OCI-LY7 (cell line): ENCODE measurements around the gene ARHGEF4. TPM values are rescaled to one million over a fixed set of nuclear protein-coding genes. Genes with fewer than 3 reads are reported as not detected.

Experiments used
- BruUV-seq: library from RNA; stranded (reverse); fragments of 400-500 nt; replicated peaks from 2 replicates; lab custom pipeline; 2021; lab: Mats Ljungman, UMichigan
- CTCF ChIA-PET: fragments of 300-600 bp; sonication (Branson Sonifier 250); formaldehyde crosslinking; loops from one replicate; lab custom pipeline; 2022; ENCODE audit warnings: antibody characterized with exemption; ENCODE audit not compliant: unreplicated experiment; lab: Charles Lee
- POLR2A ChIA-PET: fragments of 300-600 bp; sonication (Branson Sonifier 250); formaldehyde crosslinking; loops from one replicate; lab custom pipeline; 2022; ENCODE audit warnings: antibody characterized with exemption; lab: Charles Lee
- DNase-seq: peaks from one replicate; pipeline ENCODE4 v3.0.0-alpha.2; 2015; ENCODE audit warnings: low spot score
- H2AFZ ChIP-seq: fragments of 200-600 bp; sonication (generic), shearing (Covaris generic); 2 replicates; pipeline ENCODE4 v1.6.1; 2014; ENCODE audit warnings: mild to moderate bottlenecking, antibody characterized with exemption, low read length, moderate library complexity
- H3K27ac ChIP-seq: fragments of 200-600 bp; sonication (generic); 2 replicates; pipeline ENCODE4 v1.5.1; 2014; ENCODE audit warnings: mixed run types, low read depth, mild to moderate bottlenecking, moderate library complexity, low read length, inconsistent platforms; ENCODE audit not compliant: poor library complexity, severe bottlenecking
- H3K36me3 ChIP-seq: fragments of 200-600 bp; sonication (generic); 2 replicates; pipeline ENCODE4 v1.6.1; 2014; ENCODE audit warnings: mild to moderate bottlenecking, antibody characterized with exemption, low read length, moderate library complexity, mixed read lengths; ENCODE audit not compliant: insufficient read depth
- H3K4me1 ChIP-seq: fragments of 200-600 bp; sonication (generic); 2 replicates; pipeline ENCODE4 v1.5.1; 2014; ENCODE audit warnings: mild to moderate bottlenecking, low read length; ENCODE audit not compliant: insufficient read depth, poor library complexity, severe bottlenecking
- H3K4me2 ChIP-seq: fragments of 200-600 bp; sonication (generic); 2 replicates; pipeline ENCODE4 v1.6.1; 2014; ENCODE audit warnings: mild to moderate bottlenecking, low read length
- H3K4me3 ChIP-seq: fragments of 200-600 bp; sonication (generic); 2 replicates; pipeline ENCODE4 v1.5.1; 2014; ENCODE audit warnings: mild to moderate bottlenecking, low read depth, low read length; ENCODE audit not compliant: poor library complexity, severe bottlenecking
- H3K79me2 ChIP-seq: fragments of 200-600 bp; sonication (generic); 2 replicates; pipeline ENCODE4 v1.6.1; 2016; ENCODE audit warnings: low read depth, mild to moderate bottlenecking, low read length, moderate library complexity, mixed read lengths; ENCODE audit not compliant: insufficient read depth
- H3K9me2 ChIP-seq: fragments of 200-600 bp; sonication (generic); 2 replicates; pipeline ENCODE4 v1.6.1; 2016; ENCODE audit warnings: mild to moderate bottlenecking, low read length, mixed read lengths; ENCODE audit not compliant: insufficient read depth
- H3K9me3 ChIP-seq: fragments of 200-600 bp; sonication (generic); 2 replicates; pipeline ENCODE4 v1.6.1; 2014; ENCODE audit warnings: mild to moderate bottlenecking, mixed run types, low read length, mixed read lengths
- H4K20me1 ChIP-seq: fragments of 200-600 bp; sonication (generic); 2 replicates; pipeline ENCODE4 v1.6.1; 2014; ENCODE audit warnings: mild to moderate bottlenecking, antibody characterized with exemption, low read length, moderate library complexity, mixed read lengths; ENCODE audit not compliant: insufficient read depth
- CTCF ChIP-seq: fragments of 200-600 bp; sonication (generic); conservative IDR thresholded peaks from 2 replicates; pipeline ENCODE4 v1.5.1; 2014; ENCODE audit warnings: mild to moderate bottlenecking, antibody characterized with exemption, low read length, moderate library complexity, mixed read lengths
- EZH2phosphoT487 ChIP-seq: fragments of 200-600 bp; sonication (generic); IDR thresholded peaks from 2 replicates; pipeline ENCODE4 v1.6.1; 2018; ENCODE audit warnings: low read depth, borderline replicate concordance, mild to moderate bottlenecking, mixed run types, antibody characterized with exemption, low read length, moderate library complexity, mixed read lengths
- intact Hi-C: fragments of 100-400 bp; cut with micrococcal nuclease; formaldehyde crosslinking; loops from one replicate; pipeline ENCODE4 v1.10.0; 2022; ENCODE audit not compliant: unreplicated experiment
- total RNA-seq, 2 experiments: library from RNA; depleted of rRNA in 1 of 2; stranded (reverse); fragments of >200 nt in 1 of 2; shearing (Covaris generic) in 1 of 2; gene quantifications; 2 replicates each; pipeline ENCODE4 v1.2.3, GENCODE V29; 2014 to 2022

ARHGEF4 gene
- total RNA-seq, 2 experiments from 2014 or later: 1.1 to 1.7 TPM

DNA sequence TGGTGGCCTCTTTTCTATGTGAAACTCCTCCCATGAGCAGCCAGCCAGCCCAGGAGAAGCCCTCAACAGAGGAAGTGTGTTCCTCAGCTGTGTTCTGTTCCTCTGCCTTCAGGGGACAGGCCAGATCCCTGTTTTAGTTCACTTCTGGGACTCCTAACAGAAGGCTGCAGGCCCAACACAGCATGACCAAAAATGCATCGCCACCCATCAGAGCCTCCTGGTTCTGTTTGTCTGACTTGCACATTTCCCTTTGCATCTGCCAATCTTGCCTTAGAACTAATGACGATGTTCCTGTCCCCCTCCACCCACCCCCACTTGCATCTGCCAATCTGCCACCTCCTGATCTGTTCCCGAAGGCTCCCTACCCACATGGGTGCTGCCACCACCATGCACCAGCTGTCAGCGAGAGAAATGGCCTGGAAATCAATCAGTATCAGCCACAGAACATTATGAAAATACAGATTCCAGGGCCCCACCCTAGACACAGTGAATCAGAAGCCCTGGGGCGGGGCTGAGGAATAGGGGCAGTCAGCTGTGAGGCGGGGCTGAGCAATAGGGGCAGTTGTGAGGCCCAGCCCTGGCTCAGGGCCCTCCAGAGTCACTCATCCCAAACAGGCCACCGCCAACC, 205.5 kb downstream of the ARHGEF4 start:
- Histone ChIP-seq H3K9me2 (no peaks in the 10 kb centered on the region), H2AFZ (no peak overlapping the region), H3K4me3 (no peak overlapping the region), H3K9me3 (no peaks in the 10 kb centered on the region), H3K79me2 (no peaks in the 10 kb centered on the region), H3K4me1 (no peaks in the 10 kb centered on the region), H3K4me2 (no peak overlapping the region), H4K20me1 (no peaks in the 10 kb centered on the region), H3K36me3 (peaks cover 8% of the 10 kb centered on the region; the same call in 1 of the 2 replicates), H3K27ac (no peak overlapping the region)
- ChIA-PET CTCF (no interaction called here), POLR2A (interaction anchor here (0.6 kb wide), 1 partner anchor 601 kb away, joined by 3 read pairs; no protein-coding TSS in a partner anchor)
- intact Hi-C loops: no loop called here
- no TSS peak for BruUV-seq
- TF ChIP-seq CTCF: no peak
- no peak for TF ChIP-seq EZH2phosphoT487
- no peak for DNase-seq

- Histone ChIP-seq H3K4me1 (no peaks in the 10 kb centered on the region), H3K9me2 (no peaks in the 10 kb centered on the region), H3K9me3 (no peaks in the 10 kb centered on the region), H3K4me2 (no peak overlapping the region), H3K27ac (no peak overlapping the region), H4K20me1 (no peaks in the 10 kb centered on the region), H3K36me3 (peaks cover 18% of the 10 kb centered on the region), H3K79me2 (no peaks in the 10 kb centered on the region), H3K4me3 (no peak overlapping the region), H2AFZ (no peak overlapping the region)
- DNase-seq: no peak
- ChIA-PET POLR2A (no interaction called here), CTCF (interaction anchor here (0.7 kb wide), 1 partner anchor 8 kb away, joined by 3 read pairs; no protein-coding TSS in a partner anchor)
- no peak for TF ChIP-seq CTCF
- no peak for TF ChIP-seq EZH2phosphoT487
- no TSS peak for BruUV-seq
- intact Hi-C loops: no loop called here
Observed at GRCh38 chr2:131043199-131044074, 206.7 kb downstream of the ARHGEF4 start.
